NB4 (cell line): ENCODE measurements around the gene NWD2.

Experiments used
- DNase-seq: peaks from one replicate; pipeline ENCODE4 v3.0.0; 2010; ENCODE audit warnings: low read depth
- H3K4me3 ChIP-seq: one replicate; pipeline ENCODE4 v1.5.1; 2011; ENCODE audit warnings: mild to moderate bottlenecking, low read depth, low read length, moderate library complexity
- MYC ChIP-seq: IDR thresholded peaks from 2 replicates; pipeline ENCODE4 v1.6.1; 2011; ENCODE audit warnings: low read depth, low read length
- POLR2A ChIP-seq: IDR thresholded peaks from 2 replicates; pipeline ENCODE4 v1.6.1; 2011; ENCODE audit warnings: mild to moderate bottlenecking; ENCODE audit not compliant: insufficient read length; ENCODE audit errors: extremely low read depth
- TF ChIP-seq, protein P1 (sequence below): IDR thresholded peaks from one replicate; pipeline ENCODE4 v1.5.1; 2012; ENCODE audit warnings: low read depth, low read length
- TF ChIP-seq, protein P2 (sequence below): IDR thresholded peaks from 2 replicates; pipeline ENCODE4 v1.6.1; 2011; ENCODE audit warnings: low read depth, low read length

Gene NWD2

DNA sequence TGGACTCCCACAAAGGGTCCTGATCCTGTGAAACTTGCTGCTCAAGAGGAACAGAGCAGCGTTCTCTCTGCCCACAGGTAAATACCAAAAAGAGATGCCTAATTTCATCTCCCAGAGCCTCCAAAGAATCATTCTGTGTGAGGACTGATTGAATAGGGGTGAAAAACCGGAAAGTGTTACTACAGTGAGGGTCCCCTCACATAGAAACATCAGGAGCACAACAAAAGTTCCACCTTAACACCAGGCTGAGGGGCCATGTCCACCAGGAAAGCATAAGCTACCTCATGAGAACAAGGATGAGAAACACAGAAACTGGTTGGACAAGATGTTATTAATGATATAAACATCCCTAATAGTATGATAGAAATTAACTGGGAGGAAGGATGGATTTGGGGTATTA lies 140.9 kb downstream of the NWD2 start:
- TF ChIP-seq, protein P1, sequence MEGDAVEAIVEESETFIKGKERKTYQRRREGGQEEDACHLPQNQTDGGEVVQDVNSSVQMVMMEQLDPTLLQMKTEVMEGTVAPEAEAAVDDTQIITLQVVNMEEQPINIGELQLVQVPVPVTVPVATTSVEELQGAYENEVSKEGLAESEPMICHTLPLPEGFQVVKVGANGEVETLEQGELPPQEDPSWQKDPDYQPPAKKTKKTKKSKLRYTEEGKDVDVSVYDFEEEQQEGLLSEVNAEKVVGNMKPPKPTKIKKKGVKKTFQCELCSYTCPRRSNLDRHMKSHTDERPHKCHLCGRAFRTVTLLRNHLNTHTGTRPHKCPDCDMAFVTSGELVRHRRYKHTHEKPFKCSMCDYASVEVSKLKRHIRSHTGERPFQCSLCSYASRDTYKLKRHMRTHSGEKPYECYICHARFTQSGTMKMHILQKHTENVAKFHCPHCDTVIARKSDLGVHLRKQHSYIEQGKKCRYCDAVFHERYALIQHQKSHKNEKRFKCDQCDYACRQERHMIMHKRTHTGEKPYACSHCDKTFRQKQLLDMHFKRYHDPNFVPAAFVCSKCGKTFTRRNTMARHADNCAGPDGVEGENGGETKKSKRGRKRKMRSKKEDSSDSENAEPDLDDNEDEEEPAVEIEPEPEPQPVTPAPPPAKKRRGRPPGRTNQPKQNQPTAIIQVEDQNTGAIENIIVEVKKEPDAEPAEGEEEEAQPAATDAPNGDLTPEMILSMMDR = no peak
- TF ChIP-seq, protein P2, sequence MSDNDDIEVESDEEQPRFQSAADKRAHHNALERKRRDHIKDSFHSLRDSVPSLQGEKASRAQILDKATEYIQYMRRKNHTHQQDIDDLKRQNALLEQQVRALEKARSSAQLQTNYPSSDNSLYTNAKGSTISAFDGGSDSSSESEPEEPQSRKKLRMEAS = no peak
- TF ChIP-seq MYC = no peak
- TF ChIP-seq POLR2A = no peak
- no peak overlapping the region for H3K4me3 ChIP-seq
- DNase-seq = no peak

DNA sequence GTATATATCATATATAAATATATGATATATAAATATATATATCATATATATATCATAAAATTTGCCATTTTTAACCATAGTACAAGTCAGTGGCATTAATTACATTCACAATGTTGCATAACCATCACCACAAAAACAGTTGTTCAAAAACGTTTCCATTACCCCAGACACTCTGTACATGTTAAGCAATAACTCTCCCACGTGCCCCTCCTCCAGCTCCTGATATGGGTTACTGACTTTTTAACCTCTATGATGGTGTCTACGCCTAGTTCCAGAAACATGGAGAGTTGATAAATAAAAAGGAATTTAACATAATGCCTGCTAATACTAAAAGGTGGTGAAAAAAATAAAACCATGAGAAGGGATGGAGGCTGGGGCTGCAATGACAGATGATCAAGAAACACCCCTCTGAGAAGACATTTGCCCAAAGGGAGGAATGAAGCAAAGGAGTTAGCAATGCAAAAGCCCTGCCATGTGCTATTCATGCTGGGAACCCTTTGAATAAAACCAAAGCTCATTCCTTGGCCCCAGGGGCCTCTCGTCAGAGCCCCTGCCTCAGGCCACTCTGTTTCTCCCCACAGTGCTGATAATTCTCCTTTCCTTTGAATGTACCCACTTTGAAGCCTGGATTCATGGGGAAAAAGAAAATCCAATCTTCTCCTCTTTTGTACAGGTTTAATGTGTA lies 144.3 kb downstream of the NWD2 start:
- TF ChIP-seq, protein P2 = peak; percentile 87
- TF ChIP-seq MYC = peak; percentile 81
- TF ChIP-seq, protein P1 = no peak
- no peak for TF ChIP-seq POLR2A
- H3K4me3 ChIP-seq = no peak overlapping the region
- peak; percentile 88 for DNase-seq

DNA sequence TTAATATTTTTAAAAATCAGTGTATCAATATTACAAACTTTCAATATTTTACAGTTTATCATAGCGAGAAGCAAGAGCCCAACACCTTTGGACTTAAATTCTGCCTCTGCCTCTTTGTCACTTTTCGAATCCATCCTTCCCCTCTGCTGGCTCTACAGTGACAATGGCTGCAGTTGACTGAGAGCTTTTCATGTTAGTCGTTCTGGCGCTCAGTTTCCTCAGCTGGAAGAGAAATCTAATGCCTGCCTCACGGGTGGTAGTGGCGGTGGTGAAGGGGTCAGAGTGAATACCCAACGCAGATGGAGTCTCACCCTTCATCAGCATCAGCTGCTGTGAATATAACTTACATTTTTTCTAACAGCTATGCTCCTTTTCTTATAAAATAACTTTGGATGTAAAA lies 144.8 kb downstream of the NWD2 start:
- TF ChIP-seq, protein P2 = no peak
- TF ChIP-seq, protein P1 = no peak
- no peak for TF ChIP-seq MYC
- no peak for TF ChIP-seq POLR2A
- peak; percentile 12 for DNase-seq
- no peak overlapping the region for H3K4me3 ChIP-seq

DNA sequence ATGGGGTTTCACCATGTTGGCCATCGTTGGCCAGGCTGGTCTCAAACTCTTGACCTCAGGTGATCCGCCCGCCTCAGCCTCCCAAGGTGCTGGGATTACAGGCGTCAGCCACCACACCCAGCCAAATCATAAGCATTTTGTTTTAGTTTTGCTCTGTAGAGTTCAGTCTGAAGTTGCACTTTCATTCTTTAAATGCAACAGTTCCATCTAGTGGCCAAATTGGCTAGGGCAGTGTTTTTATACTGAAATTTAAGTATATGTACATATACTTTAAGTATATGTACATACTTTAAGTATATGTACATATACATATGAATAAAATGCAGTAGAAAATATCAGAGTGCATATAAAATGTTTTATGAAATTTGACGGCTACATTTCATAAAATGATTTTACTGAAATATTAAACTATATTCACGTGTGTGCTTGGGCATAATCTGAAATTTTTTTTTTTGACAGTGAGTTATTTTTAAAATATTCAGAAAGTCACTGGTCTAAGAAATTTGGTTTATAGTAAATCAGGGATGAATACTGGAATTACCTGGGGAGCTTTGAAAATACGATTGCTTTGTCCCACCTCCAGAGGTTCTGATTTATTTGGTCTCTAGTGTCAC lies 145.5 kb downstream of the NWD2 start:
- DNase-seq = peak; percentile 78
- TF ChIP-seq, protein P1 = peak; percentile 78
- no peak for TF ChIP-seq MYC
- no peak overlapping the region for H3K4me3 ChIP-seq

DNA sequence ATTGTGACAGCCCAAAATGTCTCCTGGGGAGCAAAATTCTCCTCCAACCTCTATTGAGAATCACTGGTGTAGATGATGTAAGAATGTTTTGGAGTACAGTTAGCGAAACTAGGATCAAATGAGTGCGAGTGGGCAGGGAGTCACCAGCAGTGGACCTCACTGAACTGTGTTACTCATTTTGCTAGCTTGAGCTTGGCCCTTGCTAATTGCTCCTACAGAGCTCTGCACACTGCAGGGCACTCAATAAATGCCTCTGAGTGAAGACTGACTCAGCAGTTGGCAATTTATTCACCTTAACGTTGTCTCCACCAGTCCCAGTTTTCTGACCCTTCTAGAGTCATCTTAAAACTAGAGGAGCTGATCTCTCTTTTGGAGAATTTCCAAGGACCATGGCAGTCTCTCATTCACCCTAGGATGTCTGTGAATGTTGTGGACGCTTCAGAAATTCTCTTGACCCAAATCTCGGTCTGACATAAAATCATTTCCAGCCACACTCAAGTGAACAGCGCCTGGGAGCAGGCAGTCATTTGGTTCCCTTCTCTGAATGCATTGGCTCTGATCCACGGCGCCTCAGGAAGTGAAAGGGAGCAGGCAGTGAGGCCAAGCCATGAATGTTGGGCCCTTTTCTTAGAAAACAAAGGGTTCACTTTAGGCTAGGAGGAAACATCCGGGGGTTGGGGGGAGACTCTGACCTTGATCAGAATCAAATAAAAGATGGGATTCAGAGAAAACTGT lies 148.1 kb downstream of the NWD2 start:
- TF ChIP-seq MYC = no peak
- TF ChIP-seq, protein P1 = no peak
- TF ChIP-seq, protein P2 = no peak
- no peak for TF ChIP-seq POLR2A
- no peak for DNase-seq
- no peak overlapping the region for H3K4me3 ChIP-seq
